Endothelial cell (in vitro differentiated cells): ENCODE data around the gene SIT1. TPM values are rescaled to one million over a fixed set of nuclear protein-coding genes. Genes with fewer than 3 reads are reported as not detected.

Source experiments
- DNase-seq: peaks from one replicate; pipeline ENCODE4 v3.0.0; 2021; ENCODE audit warnings: low spot score
- H3K27ac Mint-ChIP-seq: one replicate; pipeline ENCODE4 v1.8.0; 2021; ENCODE audit warnings: mixed read lengths, inconsistent platforms; ENCODE audit not compliant: unreplicated experiment
- H3K27me3 Mint-ChIP-seq: one replicate; pipeline ENCODE4 v1.8.0; 2021; ENCODE audit warnings: mild to moderate bottlenecking, moderate library complexity, mixed read lengths, inconsistent platforms; ENCODE audit not compliant: unreplicated experiment
- H3K36me3 Mint-ChIP-seq: one replicate; pipeline ENCODE4 v1.8.0; 2021; ENCODE audit warnings: mild to moderate bottlenecking, low read depth, mixed read lengths, inconsistent platforms; ENCODE audit not compliant: unreplicated experiment
- H3K4me1 Mint-ChIP-seq: one replicate; pipeline ENCODE4 v1.8.0; 2021; ENCODE audit warnings: mild to moderate bottlenecking, mixed read lengths, inconsistent platforms; ENCODE audit not compliant: unreplicated experiment
- H3K4me3 Mint-ChIP-seq: one replicate; pipeline ENCODE4 v1.8.0; 2021; ENCODE audit warnings: mild to moderate bottlenecking, mixed read lengths, inconsistent platforms; ENCODE audit not compliant: unreplicated experiment
- H3K9me3 Mint-ChIP-seq: one replicate; pipeline ENCODE4 v1.8.0; 2021; ENCODE audit warnings: mixed read lengths, inconsistent platforms; ENCODE audit not compliant: unreplicated experiment
- microRNA-seq: library from miRNA; unstranded; fragments of <30 nt; microRNA quantifications from one replicate; pipeline ENCODE4, GENCODE V29; 2020; ENCODE audit not compliant: unreplicated experiment
- total RNA-seq: library from RNA; stranded (reverse); fragmentation: NEBNext Ultra II Directional; extraction: Animal tissue kit (Norgen Biotek cat#: 25700); gene quantifications from one replicate; pipeline ENCODE4 v1.2.1, GENCODE V29; 2021; ENCODE audit not compliant: unreplicated experiment
- TF ChIP-seq, protein P1 (sequence below): fragments of 200-600 bp; sonication (generic); IDR thresholded peaks from one replicate; pipeline ENCODE4 v1.5.0; 2021; ENCODE audit warnings: antibody characterized with exemption; ENCODE audit not compliant: unreplicated experiment

SIT1 gene
- total RNA-seq, 1 donor from 2014 or later, result not detected

GRCh38 chr9:35603506-35603985 lies 47.2 kb downstream of the SIT1 start:
- DNase-seq, result no peak
- peaks cover 12% of the 10 kb centered on the region for H3K36me3 Mint-ChIP-seq
- peaks cover 3% of the 10 kb centered on the region for H3K27me3 Mint-ChIP-seq
- H3K4me3 Mint-ChIP-seq, result peak overlapping the region; percentile 97
- H3K9me3 Mint-ChIP-seq, result no peaks in the 10 kb centered on the region
- H3K27ac Mint-ChIP-seq, result peak overlapping the region; percentile 62
- peaks cover 12% of the 10 kb centered on the region for H3K4me1 Mint-ChIP-seq
- TF ChIP-seq, protein P1, sequence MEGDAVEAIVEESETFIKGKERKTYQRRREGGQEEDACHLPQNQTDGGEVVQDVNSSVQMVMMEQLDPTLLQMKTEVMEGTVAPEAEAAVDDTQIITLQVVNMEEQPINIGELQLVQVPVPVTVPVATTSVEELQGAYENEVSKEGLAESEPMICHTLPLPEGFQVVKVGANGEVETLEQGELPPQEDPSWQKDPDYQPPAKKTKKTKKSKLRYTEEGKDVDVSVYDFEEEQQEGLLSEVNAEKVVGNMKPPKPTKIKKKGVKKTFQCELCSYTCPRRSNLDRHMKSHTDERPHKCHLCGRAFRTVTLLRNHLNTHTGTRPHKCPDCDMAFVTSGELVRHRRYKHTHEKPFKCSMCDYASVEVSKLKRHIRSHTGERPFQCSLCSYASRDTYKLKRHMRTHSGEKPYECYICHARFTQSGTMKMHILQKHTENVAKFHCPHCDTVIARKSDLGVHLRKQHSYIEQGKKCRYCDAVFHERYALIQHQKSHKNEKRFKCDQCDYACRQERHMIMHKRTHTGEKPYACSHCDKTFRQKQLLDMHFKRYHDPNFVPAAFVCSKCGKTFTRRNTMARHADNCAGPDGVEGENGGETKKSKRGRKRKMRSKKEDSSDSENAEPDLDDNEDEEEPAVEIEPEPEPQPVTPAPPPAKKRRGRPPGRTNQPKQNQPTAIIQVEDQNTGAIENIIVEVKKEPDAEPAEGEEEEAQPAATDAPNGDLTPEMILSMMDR, result no peak

- H3K4me3 Mint-ChIP-seq, result no peak overlapping the region
Observed at GRCh38 chr9:35599763-35600604, 50.7 kb downstream of the SIT1 start.

More at GRCh38 chr9:35599763-35600604, 50.7 kb downstream of the SIT1 start:
- Mint-ChIP-seq H3K27me3 (peaks cover 3% of the 10 kb centered on the region), H3K9me3 (no peaks in the 10 kb centered on the region), H3K27ac (no peak overlapping the region), H3K36me3 (peaks cover 4% of the 10 kb centered on the region), H3K4me1 (peaks cover 7% of the 10 kb centered on the region)
- TF ChIP-seq, protein P1, result no peak
- no peak for DNase-seq

Small RNA genes within 50 kb of the gene (microRNA-seq; reads per million reads assigned to microRNA genes)
- 2.2 reads per million, percentile 32 among the genes with 10 or more reads in this experiment for gene MIR4667

Other genes with a start within 250 kb of the SIT1 start
- gene RUSC2, start 160.8 kb downstream of the SIT1 start, total RNA-seq, result 22.3 TPM
- gene TESK1, start 45.7 kb downstream of the SIT1 start, total RNA-seq, result 34.6 TPM
- 2.4 TPM for gene CD72, start 32.5 kb downstream of the SIT1 start, total RNA-seq
- gene RMRP, start 7.1 kb upstream of the SIT1 start, total RNA-seq, result 32,961 TPM
- gene CCDC107, start 7.4 kb upstream of the SIT1 start, total RNA-seq, result 13.5 TPM
- gene ARHGEF39, start 14.3 kb upstream of the SIT1 start, total RNA-seq, result 1.4 TPM
- 1.5 TPM for gene CA9, start 23.0 kb upstream of the SIT1 start, total RNA-seq
- gene TPM2, start 39.0 kb upstream of the SIT1 start, total RNA-seq, result 173 TPM
- gene TLN1, start 81.3 kb upstream of the SIT1 start, total RNA-seq, result 370 TPM
- 29.2 TPM for gene CREB3, start 81.7 kb upstream of the SIT1 start, total RNA-seq
- 200 TPM for gene GBA2, start 98.3 kb upstream of the SIT1 start, total RNA-seq
- 51.4 TPM for gene RGP1, start 98.4 kb upstream of the SIT1 start, total RNA-seq
- 2.8 TPM for gene MSMP, start 103.3 kb upstream of the SIT1 start, total RNA-seq
- gene NPR2, start 140.7 kb upstream of the SIT1 start, total RNA-seq, result 30.8 TPM
- gene SPAG8, start 161.3 kb upstream of the SIT1 start, total RNA-seq, result 0.59 TPM
- 43.3 TPM for gene HINT2, start 164.1 kb upstream of the SIT1 start, total RNA-seq
- not detected for gene FAM221B, start 177.8 kb upstream of the SIT1 start, total RNA-seq
- 9.0 TPM for gene TMEM8B, start 178.3 kb upstream of the SIT1 start, total RNA-seq
- gene OR13J1, start 219.5 kb upstream of the SIT1 start, total RNA-seq, result not detected